GM12878 (cell line): ENCODE data around the gene ADH1A. TPM values are rescaled to one million over a fixed set of nuclear protein-coding genes. Genes with fewer than 3 reads are reported as not detected.
A peak's percentile ranks its signal among the peaks of the same experiment; 100 is the strongest.

Experiments
- ATAC-seq: fragments of 200-7000 bp; cut with Tn5 transposase; 3 replicates; pipeline ENCODE4 v1.9.1; 2020; ENCODE audit warnings: mild to moderate bottlenecking, moderate library complexity
- BruUV-seq: library from RNA; stranded (reverse); fragments of 400-500 nt; replicated peaks from 2 replicates; lab custom pipeline; 2021; lab: Mats Ljungman, UMichigan
- CTCF ChIA-PET: fragments of 300-600 bp; sonication (Branson Sonifier 250); formaldehyde crosslinking; extraction: SDS; loops from one replicate; lab custom pipeline; 2021; ENCODE audit warnings: inconsistent platforms; lab: Yijun Ruan, JAX
- POLR2A ChIA-PET: fragments of 350-600 bp; formaldehyde crosslinking; extraction: SDS; loops from one replicate; lab custom pipeline; 2021; ENCODE audit warnings: inconsistent platforms; lab: Charles Lee
- RAD21 ChIA-PET: fragments of 300-600 bp; sonication (Branson Sonifier 250); formaldehyde crosslinking; loops from one replicate; lab custom pipeline; 2023; ENCODE audit warnings: antibody characterized with exemption; ENCODE audit not compliant: unreplicated experiment; lab: Charles Lee
- SMC1A ChIA-PET: fragments of 300-600 bp; sonication (Branson Sonifier 250); formaldehyde crosslinking; loops from one replicate; lab custom pipeline; 2023; ENCODE audit not compliant: unreplicated experiment, uncharacterized antibody; lab: Charles Lee
- DNase-seq: peaks from one replicate; pipeline ENCODE4 v3.0.0-alpha.2; 2011; ENCODE audit warnings: low read depth, low spot score
- FAIRE-seq: peaks from 3 replicates; lab custom pipeline; 2011; peaks lifted over from hg19 to GRCh38; lab: Jason Lieb, UNC
- H2AFZ ChIP-seq: 2 replicates; pipeline ENCODE4 v1.6.0; 2011; ENCODE audit warnings: low read depth, low read length, control low read depth; ENCODE audit not compliant: control insufficient read depth
- H3K27ac ChIP-seq: 2 replicates; pipeline ENCODE4 v1.5.1; 2011; ENCODE audit warnings: control low read depth; ENCODE audit not compliant: control insufficient read depth, insufficient read depth
- H3K27me3 ChIP-seq, 2 experiments: replicated peaks in 1 of 2; 2 replicates each; pipeline versions ENCODE4 v1.6.0 to v1.6.1; 2011; ENCODE audit warnings: low read length in 1 of 2; ENCODE audit not compliant: control insufficient read depth in 2 of 2, insufficient read depth in 2 of 2
- H3K36me3 ChIP-seq, 2 experiments: 2 replicates each; pipeline ENCODE4 v1.5.1; 2011; ENCODE audit warnings: low read length in 1 of 2; ENCODE audit not compliant: control insufficient read depth in 2 of 2, insufficient read depth in 2 of 2
- H3K4me1 ChIP-seq: 2 replicates; pipeline ENCODE4 v1.6.1; 2011; ENCODE audit warnings: mild to moderate bottlenecking, low read length, moderate library complexity, mixed read lengths; ENCODE audit not compliant: control insufficient read depth, insufficient read depth
- H3K4me2 ChIP-seq: 2 replicates; pipeline ENCODE4 v1.6.0; 2011; ENCODE audit warnings: control low read depth; ENCODE audit not compliant: control insufficient read depth, insufficient read depth
- H3K4me3 ChIP-seq: fragments of 200-600 bp; sonication (generic); 2 replicates; pipeline ENCODE4 v1.5.1; 2016
- H3K79me2 ChIP-seq: 2 replicates; pipeline ENCODE4 v1.6.0; 2011; ENCODE audit warnings: low read length; ENCODE audit not compliant: control insufficient read depth, insufficient read depth
- H3K9ac ChIP-seq: 2 replicates; pipeline ENCODE4 v1.8.0; 2011; ENCODE audit warnings: low read length, control low read depth, mixed read lengths; ENCODE audit not compliant: control insufficient read depth, insufficient read depth
- H3K9me3 ChIP-seq: replicated peaks from 3 replicates; pipeline ENCODE4 v1.5.1; 2011; ENCODE audit warnings: mild to moderate bottlenecking, low read length; ENCODE audit not compliant: control insufficient read depth, insufficient read depth
- H4K20me1 ChIP-seq: 2 replicates; pipeline ENCODE4 v1.6.0; 2011; ENCODE audit not compliant: control insufficient read depth, insufficient read depth
- ATF7 ChIP-seq: fragments of 450-650 bp; IDR thresholded peaks from 2 replicates; pipeline ENCODE4 v1.6.1; 2016; ENCODE audit warnings: low read depth, mild to moderate bottlenecking
- BMI1 ChIP-seq: fragments of 450-650 bp; IDR thresholded peaks from 2 replicates; pipeline ENCODE4 v1.6.1; 2016; ENCODE audit warnings: mild to moderate bottlenecking, moderate library complexity, borderline replicate concordance
- CBX3 ChIP-seq: fragments of 200-600 bp; sonication (generic); IDR thresholded peaks from 2 replicates; pipeline ENCODE4 v1.6.1; 2016; ENCODE audit warnings: low read depth, borderline replicate concordance
- DPF2 ChIP-seq: fragments of 450-650 bp; IDR thresholded peaks from 2 replicates; pipeline ENCODE4 v1.6.1; 2017; ENCODE audit warnings: mild to moderate bottlenecking
- PML ChIP-seq: IDR thresholded peaks from 2 replicates; pipeline ENCODE4 v1.6.1; 2012; ENCODE audit warnings: low read length, inconsistent platforms
- SIX5 ChIP-seq: IDR thresholded peaks from 2 replicates; pipeline ENCODE4 v1.6.1; 2011; ENCODE audit warnings: mild to moderate bottlenecking, low read depth, low read length, moderate library complexity; ENCODE audit not compliant: severe bottlenecking
- SUPT20H ChIP-seq: IDR thresholded peaks from 2 replicates; pipeline ENCODE4 v1.6.1; 2011; ENCODE audit warnings: low read depth, mild to moderate bottlenecking, low read length, moderate library complexity, borderline replicate concordance; ENCODE audit not compliant: control insufficient read depth
- ZNF217 ChIP-seq: fragments of 450-650 bp; IDR thresholded peaks from 2 replicates; pipeline ENCODE4 v1.6.1; 2017; ENCODE audit warnings: antibody characterized with exemption, mild to moderate bottlenecking
- WGBS: methylation state at CpG from one replicate; pipeline ENCODE4 v1.1.6; 2016; ENCODE audit warnings: low lambda C conversion rate; ENCODE audit not compliant: insufficient replicate concordance, insufficient coverage; ENCODE audit errors: missing lambda C conversion rate; 5-methylcytosine and 5-hydroxymethylcytosine counted together
- in situ Hi-C: fragments of 300-500 bp; cut with MboI; formaldehyde crosslinking; loops from 9 replicates; pipeline ENCODE4 v1.14.3; 2018; ENCODE audit warnings: mixed read lengths
- intact Hi-C: fragments of 100-400 bp; cut with micrococcal nuclease; formaldehyde crosslinking; loops from one replicate; pipeline ENCODE4 v1.14.2; 2022; ENCODE audit not compliant: unreplicated experiment
- polyA plus RNA-seq, 11 experiments: library from polyadenylated mRNA; depleted of rRNA in 4 of 11; unstranded in 6 of 11; stranded (reverse) in 5 of 11; fragments of >200 nt; fragmentation: Nextera tagmentation in 4 of 11; fragmentation: Illumina TruSeq in 1 of 11; extraction: Ambion mirVana in 4 of 11; extraction: Trizol in 1 of 11; gene quantifications; 1 replicate in 1 of 11; 2 replicates in 10 of 11; pipeline versions ENCODE4 v1.2.1 to v1.2.3, GENCODE V29; 2011 to 2016; ENCODE audit warnings: inconsistent platforms in 2 of 11, missing spikeins in 2 of 11, low read depth in 1 of 11
- total RNA-seq, 4 experiments: library from RNA; depleted of rRNA in 3 of 4; stranded (reverse); fragments of >200 nt in 3 of 4; fragmentation: Illumina TruSeq in 1 of 4; extraction: Trizol in 1 of 4; gene quantifications; 2 replicates each; pipeline versions ENCODE4 v1.2.1 to v1.2.3, GENCODE V29; 2013 to 2021
- TF ChIP-seq, protein P1 (sequence below): fragments of 150-350 bp; IDR thresholded peaks from 2 replicates; pipeline ENCODE4 v1.6.1; 2016; ENCODE audit warnings: low read depth, low read length
- TF ChIP-seq, protein P2 (sequence below): fragments of 450-650 bp; IDR thresholded peaks from 2 replicates; pipeline ENCODE4 v1.6.1; 2016; ENCODE audit warnings: mild to moderate bottlenecking, moderate library complexity, borderline replicate concordance

ADH1A gene
- total and polyA plus RNA-seq, 10 of the 15 experiments (the other 5 are each of a cell fraction or from before 2014, with no cell fraction given), result not detected

DNA sequence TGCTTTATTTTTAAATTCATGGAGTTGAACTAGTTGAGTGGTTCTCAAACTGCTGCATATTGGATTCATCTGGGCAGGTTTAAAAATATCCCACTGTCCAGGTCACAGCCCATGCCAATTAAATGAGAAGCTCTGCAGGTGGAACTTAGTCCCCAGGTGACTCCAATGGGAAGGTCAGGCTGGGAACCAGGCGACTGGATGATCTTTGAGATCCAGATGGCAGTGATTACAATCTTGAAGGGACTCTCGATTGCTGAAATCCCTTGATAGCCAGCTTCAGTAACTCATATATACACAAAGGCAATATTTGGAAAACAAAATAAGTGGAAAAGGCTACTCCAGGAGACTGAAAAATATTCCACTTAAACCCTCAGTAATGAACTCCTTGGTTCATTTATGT, 8.1 kb downstream of the ADH1A start:
- WGBS, result 18% methylated on average over 2 of the region's 2 CpGs
- no TSS peak for BruUV-seq

DNA sequence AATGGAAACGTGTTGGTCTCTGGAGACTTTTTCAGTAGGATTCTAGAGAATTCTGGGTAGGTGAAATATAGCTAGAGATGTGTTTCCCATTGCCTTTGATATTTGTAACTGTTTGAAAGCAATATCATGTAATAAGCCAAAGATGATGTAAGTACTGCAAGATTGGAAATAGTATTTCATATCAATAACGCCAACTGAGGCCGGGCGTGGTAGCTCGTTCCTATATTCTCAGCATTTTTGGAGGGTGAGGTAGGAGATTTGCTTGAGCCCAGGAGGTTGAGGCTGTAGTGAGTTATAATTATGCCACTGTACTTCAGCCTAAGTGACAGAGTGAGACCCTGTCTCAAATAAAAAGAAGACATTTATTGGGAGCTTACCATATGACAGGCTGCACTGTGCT, 9.5 kb downstream of the ADH1A start:
- intact Hi-C loops (no loop called here), in situ Hi-C loops (no loop called here)
- no peaks in the 10 kb centered on the region for H3K36me3 ChIP-seq
- ChIA-PET CTCF (interaction anchor here (0.9 kb wide), 1 partner anchor 12 kb away, joined by 4 read pairs; no protein-coding TSS in a partner anchor), SMC1A (no interaction called here), POLR2A (no interaction called here), RAD21 (no interaction called here)
- no peak overlapping the region for H2AFZ ChIP-seq
- no peaks in the 10 kb centered on the region for H3K4me1 ChIP-seq
- WGBS, result 50% methylated on average over 5 of the region's 5 CpGs
- no peaks in the 10 kb centered on the region for H4K20me1 ChIP-seq
- ATAC-seq (no peak), FAIRE-seq (peak; percentile 18), DNase-seq (no peak)
- BruUV-seq, result no TSS peak
- no peak overlapping the region for H3K9ac ChIP-seq
- no peaks in the 10 kb centered on the region for H3K9me3 ChIP-seq
- H3K79me2 ChIP-seq, result no peaks in the 10 kb centered on the region
- H3K27me3 ChIP-seq, result no peaks in the 10 kb centered on the region
- H3K4me3 ChIP-seq, result no peak overlapping the region
- no peak overlapping the region for H3K27ac ChIP-seq
- no peak overlapping the region for H3K4me2 ChIP-seq
- TF ChIP-seq, protein P1, sequence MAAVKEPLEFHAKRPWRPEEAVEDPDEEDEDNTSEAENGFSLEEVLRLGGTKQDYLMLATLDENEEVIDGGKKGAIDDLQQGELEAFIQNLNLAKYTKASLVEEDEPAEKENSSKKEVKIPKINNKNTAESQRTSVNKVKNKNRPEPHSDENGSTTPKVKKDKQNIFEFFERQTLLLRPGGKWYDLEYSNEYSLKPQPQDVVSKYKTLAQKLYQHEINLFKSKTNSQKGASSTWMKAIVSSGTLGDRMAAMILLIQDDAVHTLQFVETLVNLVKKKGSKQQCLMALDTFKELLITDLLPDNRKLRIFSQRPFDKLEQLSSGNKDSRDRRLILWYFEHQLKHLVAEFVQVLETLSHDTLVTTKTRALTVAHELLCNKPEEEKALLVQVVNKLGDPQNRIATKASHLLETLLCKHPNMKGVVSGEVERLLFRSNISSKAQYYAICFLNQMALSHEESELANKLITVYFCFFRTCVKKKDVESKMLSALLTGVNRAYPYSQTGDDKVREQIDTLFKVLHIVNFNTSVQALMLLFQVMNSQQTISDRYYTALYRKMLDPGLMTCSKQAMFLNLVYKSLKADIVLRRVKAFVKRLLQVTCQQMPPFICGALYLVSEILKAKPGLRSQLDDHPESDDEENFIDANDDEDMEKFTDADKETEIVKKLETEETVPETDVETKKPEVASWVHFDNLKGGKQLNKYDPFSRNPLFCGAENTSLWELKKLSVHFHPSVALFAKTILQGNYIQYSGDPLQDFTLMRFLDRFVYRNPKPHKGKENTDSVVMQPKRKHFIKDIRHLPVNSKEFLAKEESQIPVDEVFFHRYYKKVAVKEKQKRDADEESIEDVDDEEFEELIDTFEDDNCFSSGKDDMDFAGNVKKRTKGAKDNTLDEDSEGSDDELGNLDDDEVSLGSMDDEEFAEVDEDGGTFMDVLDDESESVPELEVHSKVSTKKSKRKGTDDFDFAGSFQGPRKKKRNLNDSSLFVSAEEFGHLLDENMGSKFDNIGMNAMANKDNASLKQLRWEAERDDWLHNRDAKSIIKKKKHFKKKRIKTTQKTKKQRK, result no peak
- TF ChIP-seq CBX3, result no peak
- TF ChIP-seq, protein P2, sequence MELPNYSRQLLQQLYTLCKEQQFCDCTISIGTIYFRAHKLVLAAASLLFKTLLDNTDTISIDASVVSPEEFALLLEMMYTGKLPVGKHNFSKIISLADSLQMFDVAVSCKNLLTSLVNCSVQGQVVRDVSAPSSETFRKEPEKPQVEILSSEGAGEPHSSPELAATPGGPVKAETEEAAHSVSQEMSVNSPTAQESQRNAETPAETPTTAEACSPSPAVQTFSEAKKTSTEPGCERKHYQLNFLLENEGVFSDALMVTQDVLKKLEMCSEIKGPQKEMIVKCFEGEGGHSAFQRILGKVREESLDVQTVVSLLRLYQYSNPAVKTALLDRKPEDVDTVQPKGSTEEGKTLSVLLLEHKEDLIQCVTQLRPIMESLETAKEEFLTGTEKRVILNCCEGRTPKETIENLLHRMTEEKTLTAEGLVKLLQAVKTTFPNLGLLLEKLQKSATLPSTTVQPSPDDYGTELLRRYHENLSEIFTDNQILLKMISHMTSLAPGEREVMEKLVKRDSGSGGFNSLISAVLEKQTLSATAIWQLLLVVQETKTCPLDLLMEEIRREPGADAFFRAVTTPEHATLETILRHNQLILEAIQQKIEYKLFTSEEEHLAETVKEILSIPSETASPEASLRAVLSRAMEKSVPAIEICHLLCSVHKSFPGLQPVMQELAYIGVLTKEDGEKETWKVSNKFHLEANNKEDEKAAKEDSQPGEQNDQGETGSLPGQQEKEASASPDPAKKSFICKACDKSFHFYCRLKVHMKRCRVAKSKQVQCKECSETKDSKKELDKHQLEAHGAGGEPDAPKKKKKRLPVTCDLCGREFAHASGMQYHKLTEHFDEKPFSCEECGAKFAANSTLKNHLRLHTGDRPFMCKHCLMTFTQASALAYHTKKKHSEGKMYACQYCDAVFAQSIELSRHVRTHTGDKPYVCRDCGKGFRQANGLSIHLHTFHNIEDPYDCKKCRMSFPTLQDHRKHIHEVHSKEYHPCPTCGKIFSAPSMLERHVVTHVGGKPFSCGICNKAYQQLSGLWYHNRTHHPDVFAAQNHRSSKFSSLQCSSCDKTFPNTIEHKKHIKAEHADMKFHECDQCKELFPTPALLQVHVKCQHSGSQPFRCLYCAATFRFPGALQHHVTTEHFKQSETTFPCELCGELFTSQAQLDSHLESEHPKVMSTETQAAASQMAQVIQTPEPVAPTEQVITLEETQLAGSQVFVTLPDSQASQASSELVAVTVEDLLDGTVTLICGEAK, result no peak
- no peak for TF ChIP-seq BMI1
- TF ChIP-seq SIX5, result no peak
- no peak for TF ChIP-seq ATF7
- TF ChIP-seq PML, result no peak
- TF ChIP-seq DPF2, result no peak

More for the DNA sequence above, 8.1 kb downstream of the ADH1A start:
- RAD21 ChIA-PET, result no interaction called here
- no peaks in the 10 kb centered on the region for H3K79me2 ChIP-seq
- CTCF ChIA-PET, result no interaction called here
- SMC1A ChIA-PET, result no interaction called here
- no peak overlapping the region for H3K4me2 ChIP-seq
- no peaks in the 10 kb centered on the region for H3K27me3 ChIP-seq
- no peaks in the 10 kb centered on the region for H3K36me3 ChIP-seq
- no peak overlapping the region for H3K9ac ChIP-seq
- DNase-seq, result no peak
- H3K9me3 ChIP-seq, result no peaks in the 10 kb centered on the region; the same call in 2 of the 3 replicates
- in situ Hi-C loops (no loop called here), intact Hi-C loops (no loop called here)
- no peak overlapping the region for H3K4me3 ChIP-seq
- TF ChIP-seq SUPT20H (no peak), ZNF217 (no peak)
- FAIRE-seq, result no peak
- H3K4me1 ChIP-seq, result no peaks in the 10 kb centered on the region
- no peak for ATAC-seq
- no peak overlapping the region for H3K27ac ChIP-seq
- no peaks in the 10 kb centered on the region for H4K20me1 ChIP-seq
- H2AFZ ChIP-seq, result no peak overlapping the region
- POLR2A ChIA-PET, result no interaction called here
